GM12865 (cell line): Measurements from ENCODE around the gene PITPNM3.
"Not testable (repeated sequence)": the region's sequence is repeated elsewhere in the genome, so short reads cannot be mapped to it uniquely, and the experiment has no call there.

Experiments
- DNase-seq: peaks from one replicate; pipeline ENCODE4 v3.0.0; 2010; ENCODE audit warnings: low read depth
- H3K4me3 ChIP-seq: 2 replicates; pipeline ENCODE4 v1.5.1; 2011; ENCODE audit warnings: mild to moderate bottlenecking, low read depth, low read length, control low read depth
- TF ChIP-seq, protein P1 (sequence below): IDR thresholded peaks from 2 replicates; pipeline ENCODE4 v1.5.1; 2011; ENCODE audit warnings: low read length, control low read depth, low read depth, inconsistent platforms; ENCODE audit not compliant: insufficient read depth; ENCODE audit errors: missing control alignments

The PITPNM3 gene

DNA sequence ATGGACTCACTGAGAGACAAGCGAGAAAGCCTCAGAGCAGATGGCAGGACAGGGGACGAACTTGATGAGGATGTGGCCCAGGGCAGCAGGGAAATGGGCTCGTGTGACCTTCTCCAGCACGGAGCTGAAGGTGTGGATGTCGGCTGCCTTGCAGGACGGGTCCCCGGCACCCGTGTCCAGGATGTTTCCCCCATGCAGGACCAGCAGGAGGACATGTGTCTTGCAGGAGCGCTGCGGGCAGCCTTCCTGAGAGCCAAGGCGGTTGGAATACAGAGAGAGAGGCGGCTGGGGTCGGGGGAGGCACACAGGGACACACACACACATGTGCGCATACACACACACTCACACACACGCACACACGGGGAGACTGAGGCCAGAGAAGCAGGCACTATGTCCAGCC lies 72.8 kb downstream of the PITPNM3 start:
- TF ChIP-seq, protein P1, sequence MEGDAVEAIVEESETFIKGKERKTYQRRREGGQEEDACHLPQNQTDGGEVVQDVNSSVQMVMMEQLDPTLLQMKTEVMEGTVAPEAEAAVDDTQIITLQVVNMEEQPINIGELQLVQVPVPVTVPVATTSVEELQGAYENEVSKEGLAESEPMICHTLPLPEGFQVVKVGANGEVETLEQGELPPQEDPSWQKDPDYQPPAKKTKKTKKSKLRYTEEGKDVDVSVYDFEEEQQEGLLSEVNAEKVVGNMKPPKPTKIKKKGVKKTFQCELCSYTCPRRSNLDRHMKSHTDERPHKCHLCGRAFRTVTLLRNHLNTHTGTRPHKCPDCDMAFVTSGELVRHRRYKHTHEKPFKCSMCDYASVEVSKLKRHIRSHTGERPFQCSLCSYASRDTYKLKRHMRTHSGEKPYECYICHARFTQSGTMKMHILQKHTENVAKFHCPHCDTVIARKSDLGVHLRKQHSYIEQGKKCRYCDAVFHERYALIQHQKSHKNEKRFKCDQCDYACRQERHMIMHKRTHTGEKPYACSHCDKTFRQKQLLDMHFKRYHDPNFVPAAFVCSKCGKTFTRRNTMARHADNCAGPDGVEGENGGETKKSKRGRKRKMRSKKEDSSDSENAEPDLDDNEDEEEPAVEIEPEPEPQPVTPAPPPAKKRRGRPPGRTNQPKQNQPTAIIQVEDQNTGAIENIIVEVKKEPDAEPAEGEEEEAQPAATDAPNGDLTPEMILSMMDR, result no peak
- no peak overlapping the region for H3K4me3 ChIP-seq
- no peak for DNase-seq

DNA sequence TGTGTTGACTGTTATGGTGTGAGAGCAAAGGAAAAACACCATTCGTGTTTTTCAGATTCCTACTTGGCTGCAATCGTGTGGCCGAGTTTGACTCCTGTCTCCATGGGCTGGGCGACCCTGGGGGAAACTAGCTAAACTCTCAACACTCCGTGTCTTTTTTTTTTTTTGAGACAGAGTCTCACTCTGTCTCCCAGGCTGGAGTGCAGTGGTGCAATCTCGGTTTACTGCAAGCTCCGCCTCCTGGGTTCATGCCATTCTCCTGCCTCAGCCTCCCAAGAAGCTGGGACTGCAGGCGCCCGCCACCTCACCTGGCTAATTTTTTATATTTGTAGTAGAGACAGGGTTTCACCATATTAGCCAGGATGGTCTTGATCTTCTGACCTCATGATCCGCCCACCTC lies 73.6 kb downstream of the PITPNM3 start:
- DNase-seq, H3K4me3 ChIP-seq: not testable (repeated sequence)

DNA sequence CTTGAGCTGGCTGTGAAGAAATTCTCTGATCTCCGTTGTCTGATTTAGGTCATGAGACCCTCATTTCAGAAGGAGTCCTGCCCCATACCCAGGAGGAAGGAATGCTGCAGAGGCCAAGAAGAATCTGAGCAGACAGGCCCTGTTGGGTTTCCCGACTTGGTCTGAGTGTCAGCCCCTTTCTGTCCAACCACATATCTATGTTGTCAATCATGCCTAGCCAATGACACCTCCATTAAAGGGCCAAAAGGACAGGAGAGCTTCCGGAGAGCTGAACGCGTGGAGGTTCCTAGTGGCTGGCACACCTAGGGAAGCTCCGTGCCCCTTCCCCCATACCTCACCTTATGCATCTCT lies 74.3 kb downstream of the PITPNM3 start:
- H3K4me3 ChIP-seq, result no peak overlapping the region
- TF ChIP-seq, protein P1, result no peak

DNA sequence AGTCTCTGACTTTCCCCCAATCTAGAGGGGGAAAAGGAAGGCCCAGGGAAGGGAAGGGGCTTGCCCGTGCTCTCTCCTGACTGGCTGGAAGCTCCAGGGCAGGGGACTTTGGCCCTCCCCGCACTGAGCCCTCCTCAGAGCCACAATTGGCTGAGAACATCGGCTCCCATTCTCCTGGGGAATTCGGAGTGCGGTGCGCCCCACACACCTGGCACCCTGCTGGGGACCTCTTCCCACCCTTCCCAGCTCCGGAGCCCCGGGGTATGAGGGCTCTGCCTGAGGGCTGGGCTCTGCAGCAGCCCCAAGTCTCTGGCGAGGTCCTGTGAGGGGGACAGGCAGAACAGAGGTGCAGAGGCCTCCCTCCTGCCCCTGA lies 76.1 kb downstream of the PITPNM3 start:
- no peak overlapping the region for H3K4me3 ChIP-seq
- DNase-seq, result no peak
- TF ChIP-seq, protein P1, result no peak

More for the DNA sequence above, 74.3 kb downstream of the PITPNM3 start:
- DNase-seq, result no peak

DNA sequence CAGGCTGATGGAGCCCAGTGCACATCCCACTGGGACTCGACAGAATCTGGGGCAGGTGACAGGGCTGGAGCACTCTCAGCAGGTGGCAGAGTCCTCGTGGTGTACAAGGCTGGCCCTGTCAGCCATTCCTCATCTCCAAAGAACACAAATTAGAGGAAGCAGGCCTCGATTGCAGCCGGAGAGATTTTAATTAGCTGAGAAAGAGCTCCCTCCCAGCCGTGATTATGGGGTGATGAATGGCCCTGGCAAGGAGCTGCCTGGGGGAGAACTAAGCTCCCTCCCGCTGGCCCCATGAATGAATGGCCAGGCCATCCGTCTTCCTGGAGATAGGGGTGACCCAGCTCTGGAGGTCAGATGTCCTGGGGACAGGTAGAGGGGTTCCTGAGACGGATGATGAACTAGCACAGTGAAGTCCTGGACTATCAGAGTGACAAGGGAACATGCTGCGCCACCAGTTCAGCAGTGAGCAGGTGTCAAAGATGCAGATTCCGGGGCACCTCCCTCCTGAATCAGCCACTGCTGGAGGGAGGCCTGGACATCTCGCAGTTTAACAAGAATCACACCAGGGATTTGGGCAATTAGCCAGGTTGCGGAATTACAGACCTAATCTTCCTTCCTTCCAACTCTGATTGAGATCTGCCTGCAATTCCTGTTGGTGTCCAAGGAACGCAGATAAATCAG lies 76.6 kb downstream of the PITPNM3 start:
- no peak overlapping the region for H3K4me3 ChIP-seq
- DNase-seq, result no peak
- TF ChIP-seq, protein P1, result no peak

DNA sequence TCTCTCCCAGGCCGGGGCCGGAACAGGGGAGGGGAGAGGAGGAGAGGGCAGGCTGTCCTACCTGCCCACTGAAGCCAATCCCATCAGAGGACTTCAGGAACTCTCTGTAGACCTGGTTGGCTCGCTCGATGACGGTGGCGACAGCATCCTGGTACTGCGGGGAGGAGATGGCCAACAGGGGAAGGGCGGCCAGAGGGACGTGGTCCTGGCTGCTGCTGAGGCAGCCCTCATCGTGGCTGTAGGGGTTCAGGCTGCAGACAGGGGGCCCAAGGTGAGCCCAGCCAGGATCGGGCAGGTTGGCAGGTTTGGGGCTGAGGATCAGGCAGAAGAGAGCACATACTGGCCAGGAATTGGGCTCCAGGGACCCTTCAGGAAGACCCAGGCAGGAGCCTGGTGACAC lies 77.9 kb downstream of the PITPNM3 start:
- H3K4me3 ChIP-seq, result no peak overlapping the region
- no peak for DNase-seq
- TF ChIP-seq, protein P1, result no peak

DNA sequence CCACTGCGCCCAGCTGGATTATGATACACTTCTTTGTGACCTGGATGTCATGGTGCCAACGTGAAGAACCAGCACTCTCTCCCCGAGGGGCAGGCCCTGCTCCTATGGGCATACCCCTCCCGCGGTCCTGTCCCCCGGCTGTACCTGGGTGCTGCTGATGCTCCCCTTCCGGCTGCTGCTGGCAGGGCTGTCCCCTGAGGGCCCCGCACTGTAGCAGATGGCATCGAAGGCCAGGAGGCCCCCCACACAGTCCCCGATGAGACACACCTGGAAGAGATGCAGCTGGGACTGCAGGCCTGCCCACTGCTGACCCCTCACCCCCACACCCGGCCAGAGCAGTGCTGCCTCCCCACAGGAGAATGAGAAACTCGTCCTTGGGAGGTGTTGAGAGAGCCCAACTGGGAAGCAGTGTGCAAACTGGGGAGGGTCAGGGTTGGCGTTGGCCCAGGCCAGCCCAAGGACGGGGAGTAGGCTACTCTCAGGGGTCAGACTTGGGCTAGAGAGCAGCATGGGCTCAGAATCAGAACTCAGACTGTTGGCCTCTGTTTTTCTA lies 78.4 kb downstream of the PITPNM3 start:
- no peak overlapping the region for H3K4me3 ChIP-seq
- DNase-seq, result no peak
- TF ChIP-seq, protein P1, result no peak
